ENCODE measurements around the gene GNG7.
"Not testable (repeated sequence)": the region's sequence is repeated elsewhere in the genome, so short reads cannot be mapped to it uniquely, and the experiment has no call there.

Gene GNG7

GRCh38 chr19:2495651-2496316, 206.7 kb downstream of the GNG7 start:
- no peak for DNase-seq

DNA sequence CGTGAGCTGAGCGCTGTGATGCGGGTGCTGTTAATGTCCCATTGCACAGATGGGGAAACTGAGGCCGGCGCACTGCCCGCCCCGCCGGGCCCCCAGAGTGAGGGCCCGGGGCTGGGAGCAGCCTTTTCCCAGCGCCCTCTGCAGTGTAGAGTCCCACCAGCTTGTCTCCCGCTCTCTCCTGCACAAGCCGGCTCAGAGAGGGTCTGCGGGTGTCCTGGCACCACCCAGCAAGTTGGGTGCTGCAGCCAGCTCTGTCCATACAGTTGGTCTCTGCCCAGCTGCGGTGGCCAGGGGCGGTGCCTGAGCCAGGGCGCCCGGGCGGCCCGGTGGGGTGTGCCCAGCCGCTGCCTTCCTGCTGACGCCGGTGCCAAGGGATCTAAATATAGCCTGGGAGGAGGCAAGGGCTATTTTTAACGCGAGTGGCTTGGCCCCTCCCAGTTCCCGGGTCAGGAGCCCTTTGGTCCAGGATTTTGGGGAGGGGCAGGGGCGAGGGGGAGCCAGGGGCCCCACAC, 207.3 kb downstream of the GNG7 start:
- DNase-seq = no peak

DNA sequence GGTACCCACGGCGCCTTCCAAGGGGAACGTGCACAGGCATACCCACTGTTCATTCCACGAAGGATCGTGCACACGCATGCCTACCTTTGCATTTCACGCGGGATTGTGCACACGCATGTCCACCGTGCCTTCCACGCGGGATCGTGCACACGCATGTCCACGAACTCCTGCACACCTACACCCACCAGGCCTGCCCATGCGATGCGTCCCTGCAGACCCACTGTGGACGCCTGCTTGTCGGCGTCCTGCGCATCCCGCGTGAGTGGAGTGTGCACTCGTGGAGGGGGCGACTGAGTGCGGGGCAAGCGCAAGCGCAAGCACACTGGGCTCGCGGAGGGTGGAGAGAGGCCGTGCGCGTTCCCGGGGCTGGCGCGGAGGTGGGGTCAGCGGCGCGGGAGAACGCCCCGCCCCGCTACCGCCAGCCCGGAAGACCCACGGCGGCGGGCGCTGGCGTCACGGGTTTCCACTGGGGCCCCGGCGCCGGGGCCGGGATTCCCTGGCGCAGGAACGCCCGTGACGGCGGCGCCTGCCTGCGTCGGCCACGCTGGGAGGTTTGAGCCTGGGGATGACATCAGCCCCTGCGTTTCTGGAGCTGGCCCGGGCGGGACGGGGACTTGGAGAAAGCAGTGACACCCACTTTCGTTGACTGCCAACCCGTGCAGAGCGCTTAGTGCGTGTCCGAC, 207.9 kb downstream of the GNG7 start:
- DNase-seq = peak; percentile 48

DNA sequence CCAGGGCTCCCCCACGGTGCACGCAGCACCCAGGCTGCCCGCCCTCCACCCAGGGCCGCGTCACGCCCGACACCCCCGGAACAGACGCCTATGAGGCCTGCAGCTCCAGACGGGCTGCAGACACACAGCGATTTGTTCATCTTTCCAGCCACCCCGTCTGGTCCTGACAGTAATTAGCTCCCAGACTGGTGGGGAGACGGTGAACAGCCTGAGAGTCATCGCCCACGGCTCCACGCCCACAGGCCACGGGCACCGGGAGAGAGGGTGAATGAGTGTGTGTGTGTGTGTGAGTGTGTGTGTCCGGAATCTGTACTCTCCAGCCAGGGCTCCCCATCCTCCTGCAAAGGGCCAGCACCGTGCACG, 208.4 kb downstream of the GNG7 start:
- DNase-seq = no peak

DNA sequence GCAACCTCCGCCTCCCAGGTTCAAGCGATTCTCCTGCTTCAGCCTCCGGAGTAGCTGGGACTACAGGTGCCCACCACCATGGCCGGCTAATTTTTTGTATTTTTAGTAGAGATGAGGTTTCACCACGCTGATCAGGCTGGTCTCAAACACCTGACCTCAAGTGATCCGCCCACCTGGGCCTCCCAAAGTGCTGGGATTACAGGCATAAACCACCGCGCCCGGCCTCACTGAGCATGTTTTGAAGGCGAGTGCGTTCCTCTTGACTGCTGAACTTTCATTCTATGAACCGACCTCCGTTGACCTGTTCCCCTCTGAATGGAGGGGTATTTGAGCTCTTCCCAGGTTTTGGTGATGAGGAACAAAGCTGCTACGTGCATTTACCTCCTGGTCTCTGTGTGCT, 209.0 kb downstream of the GNG7 start:
- not testable (repeated sequence) for DNase-seq

- DNase-seq = no peak
Observed at GRCh38 chr19:2492870-2493269, 209.6 kb downstream of the GNG7 start.

- DNase-seq = no peak
Observed at GRCh38 chr19:2491130-2491801, 211.2 kb downstream of the GNG7 start.

- no peak for DNase-seq
Observed at GRCh38 chr19:2490659-2491058, 211.8 kb downstream of the GNG7 start.

DNA sequence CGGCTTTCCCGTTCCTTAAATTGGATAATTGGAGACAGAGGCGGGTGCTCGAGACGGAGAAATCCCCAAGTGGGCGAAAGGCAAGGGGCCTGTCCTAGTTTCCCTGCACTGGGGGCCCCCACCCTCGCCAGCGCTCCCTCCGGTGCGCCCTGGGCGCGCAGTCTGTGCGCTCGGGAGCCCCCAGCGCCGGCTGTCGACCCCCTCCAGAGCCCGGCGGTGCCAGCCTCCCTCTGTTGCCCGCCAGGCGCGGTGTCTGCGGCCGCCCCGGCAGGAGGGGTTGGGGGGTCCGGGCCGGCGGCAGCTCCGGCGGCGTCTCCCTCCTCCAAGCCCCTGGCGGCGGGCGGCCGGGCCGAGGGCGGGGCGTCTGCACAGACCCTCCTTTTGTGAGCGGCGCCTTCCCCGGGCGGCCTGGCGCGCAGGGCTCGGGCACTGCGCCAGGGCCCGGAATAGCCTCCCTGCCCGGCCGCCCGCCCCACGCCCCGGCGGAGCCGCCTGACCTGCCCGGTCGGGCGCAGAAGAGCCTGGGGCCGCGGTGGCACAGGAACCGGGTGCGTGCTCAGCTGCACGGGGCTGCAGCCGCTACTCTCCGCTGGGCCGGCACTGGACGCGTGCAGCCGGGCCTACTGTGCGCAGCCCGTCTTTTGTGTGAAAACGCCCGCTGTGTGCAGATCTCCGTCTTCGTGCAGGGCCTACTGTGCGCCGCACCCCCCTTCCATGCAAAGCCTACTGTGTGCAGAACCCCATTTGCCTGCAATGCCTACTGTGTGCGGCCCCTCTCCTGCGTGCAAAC, 213.4 kb downstream of the GNG7 start:
- no peak for DNase-seq

DNA sequence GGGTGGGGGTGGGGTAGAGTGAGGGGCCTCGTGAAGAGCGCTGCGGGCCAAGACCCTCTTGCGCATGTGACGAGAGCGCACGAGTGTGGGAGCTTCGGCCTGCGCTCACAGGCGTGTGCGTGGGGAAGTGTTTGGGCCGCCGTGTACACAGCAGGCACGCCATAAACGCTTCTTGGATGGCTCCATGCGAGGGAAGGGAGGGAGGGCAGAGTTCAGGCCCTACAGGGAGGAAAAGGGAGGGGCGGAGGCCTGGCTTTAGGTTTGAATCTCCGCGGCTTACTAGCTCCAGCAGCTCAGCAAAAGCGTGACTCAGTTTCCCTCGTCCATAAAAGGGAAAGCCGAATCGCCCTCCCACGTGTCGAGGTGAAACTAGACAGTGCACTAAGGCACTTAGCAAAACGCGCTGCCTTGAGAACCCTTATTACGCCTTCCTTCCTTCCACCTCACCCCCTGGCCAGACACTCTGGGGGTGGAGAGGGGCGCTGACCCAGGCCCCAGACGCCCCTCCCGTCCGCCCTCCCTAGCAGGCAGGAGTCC, 214.0 kb downstream of the GNG7 start:
- DNase-seq = no peak

DNA sequence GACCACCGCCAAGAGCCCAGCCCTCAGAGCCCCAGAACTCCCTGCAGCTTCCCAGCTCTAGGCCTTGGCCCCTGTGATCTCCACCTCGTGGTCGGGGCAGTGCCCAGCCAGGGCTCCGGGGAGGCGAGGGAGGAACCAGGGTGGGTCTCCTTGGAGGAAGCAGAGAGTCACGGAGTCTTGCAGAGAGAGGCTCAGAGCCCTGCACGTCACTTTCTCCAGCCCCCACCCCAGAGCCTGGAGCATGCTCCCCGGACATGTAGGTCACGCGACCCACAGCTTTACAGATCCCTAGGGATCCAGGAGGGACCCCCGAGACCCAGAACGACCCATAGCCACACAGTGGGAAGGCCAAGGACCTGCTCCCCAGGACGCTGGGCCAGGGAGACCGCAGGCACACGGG, 214.7 kb downstream of the GNG7 start:
- no peak for DNase-seq

DNA sequence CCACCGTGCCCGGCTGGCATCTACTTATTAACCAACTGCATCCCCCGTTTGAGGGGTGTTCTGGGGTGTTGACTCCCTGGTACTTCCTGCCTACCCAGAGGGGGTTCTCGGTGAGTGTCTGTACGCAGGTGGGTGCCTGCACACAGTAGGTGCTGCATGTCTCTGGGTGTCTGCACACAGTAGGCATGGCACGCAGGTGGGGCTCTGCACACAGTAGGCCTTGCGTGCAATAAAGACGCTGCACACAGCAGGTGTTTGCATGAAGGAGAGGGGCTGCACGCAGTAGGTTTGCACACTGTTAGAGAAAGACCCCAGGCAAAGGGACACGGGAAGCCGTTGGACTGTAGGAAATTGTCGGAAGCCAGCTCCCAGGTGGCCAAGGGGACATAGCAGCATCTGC, 215.4 kb downstream of the GNG7 start:
- DNase-seq = no peak

DNA sequence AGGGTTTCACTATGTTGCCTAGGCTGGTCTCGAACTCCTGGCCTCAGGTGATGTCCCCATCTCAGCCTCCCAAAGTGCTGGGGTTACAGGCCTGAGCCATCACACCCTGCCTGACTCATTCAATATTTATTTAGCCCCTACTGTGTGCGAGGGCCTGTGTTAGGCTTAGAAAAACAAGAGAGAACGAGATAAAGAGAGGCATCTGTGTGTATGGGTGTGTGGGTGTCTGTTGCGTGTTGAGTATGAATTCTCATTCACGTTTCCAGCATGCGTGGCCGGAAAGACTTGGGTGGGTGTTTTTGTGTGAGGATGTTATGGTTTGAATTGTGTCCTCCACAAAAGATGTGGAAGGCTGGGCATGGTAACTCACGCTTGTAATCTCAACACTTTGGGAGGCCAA, 217.1 kb downstream of the GNG7 start:
- no peak for DNase-seq

- DNase-seq = no peak
Observed at GRCh38 chr19:2484178-2484937, 218.1 kb downstream of the GNG7 start.

DNA sequence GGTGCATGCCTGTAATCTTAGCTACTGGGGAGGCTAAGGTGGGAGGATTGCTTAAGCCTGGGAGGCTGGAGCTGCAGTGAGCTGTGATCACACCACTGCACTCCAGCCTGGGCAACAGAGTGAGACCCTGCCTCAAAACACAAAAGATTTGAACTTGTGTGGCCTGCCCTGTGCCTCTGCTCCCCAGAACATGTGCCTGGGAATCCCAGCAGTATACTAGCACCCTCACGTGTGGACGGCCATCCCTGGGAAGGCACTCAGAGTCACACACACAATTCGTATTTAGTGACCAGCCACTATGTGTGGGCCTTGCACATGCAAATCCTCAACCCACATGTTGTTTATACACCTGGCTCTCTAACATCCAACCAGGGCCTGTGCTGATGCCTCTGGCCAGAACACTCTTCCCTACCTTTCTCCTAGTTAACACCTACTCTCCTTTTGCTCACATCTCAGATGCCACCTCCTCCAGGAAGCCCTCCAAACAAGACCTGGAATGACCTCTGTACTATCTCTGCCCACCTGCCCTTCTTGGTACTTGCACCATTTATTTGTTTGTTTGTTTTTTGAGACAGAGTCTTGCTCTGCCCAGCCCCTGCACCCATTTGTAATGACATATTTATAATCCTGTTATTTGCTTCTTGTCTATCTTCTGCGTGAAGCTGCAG, 218.9 kb downstream of the GNG7 start:
- no peak for DNase-seq

GRCh38 chr19:2483084-2483483, 219.4 kb downstream of the GNG7 start:
- DNase-seq = no peak

DNA sequence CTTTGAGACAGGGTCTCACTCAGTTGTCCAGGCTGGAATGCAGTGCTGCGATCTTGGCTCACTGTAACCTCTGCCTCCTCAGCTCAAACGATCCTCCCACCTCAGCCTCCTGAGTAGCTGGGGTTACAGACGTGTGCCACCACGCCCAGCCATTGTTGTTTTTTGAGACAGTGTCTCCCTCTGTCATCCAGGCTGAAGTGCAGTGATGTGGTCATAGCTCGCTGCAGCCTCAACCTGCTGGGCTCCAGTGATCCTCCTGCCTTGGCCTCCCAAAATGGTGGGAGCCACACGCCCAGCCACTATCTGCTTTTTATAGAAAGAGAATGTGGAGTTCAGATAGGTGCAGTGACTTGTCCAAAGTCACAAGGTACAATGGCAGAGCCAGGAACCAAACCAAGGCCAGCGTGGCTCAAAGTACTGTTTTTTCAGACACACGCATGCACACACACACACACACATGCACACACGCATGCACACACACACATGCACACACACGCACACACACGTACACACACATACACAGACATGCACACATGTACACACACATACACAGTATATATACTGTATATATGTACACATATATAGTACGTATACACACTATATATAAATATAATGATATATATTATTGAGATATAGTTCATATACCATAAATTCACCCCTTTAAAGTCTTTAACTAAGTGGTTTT, 220.0 kb downstream of the GNG7 start:
- DNase-seq = no peak

DNA sequence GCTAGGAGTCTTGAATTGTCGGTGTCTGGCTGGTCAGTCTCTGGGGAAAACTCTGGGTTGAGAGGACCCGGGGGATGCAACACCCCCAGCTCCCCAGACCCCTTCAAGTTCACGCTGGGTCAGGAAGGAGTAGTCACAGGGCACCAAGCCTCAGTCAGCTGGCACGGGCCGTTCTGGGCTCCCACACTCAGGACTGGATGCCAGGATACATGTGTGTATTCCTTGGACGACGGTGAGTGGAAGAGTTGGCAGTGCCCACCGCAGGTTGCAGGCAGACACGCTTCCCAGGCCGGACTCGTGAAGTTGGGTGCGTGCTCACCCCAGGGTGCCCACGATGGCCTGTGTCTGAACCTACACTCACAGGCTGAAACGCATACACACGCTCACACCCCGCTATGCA, 221.0 kb downstream of the GNG7 start:
- DNase-seq = no peak

- DNase-seq = peak; percentile 19
Observed at GRCh38 chr19:2479556-2480194, 222.8 kb downstream of the GNG7 start.

Data from central memory CD4-positive, alpha-beta T cell (primary cell).